ENCODE measurements around the gene LGALS3BP. TPM values are rescaled to one million over a fixed set of nuclear protein-coding genes. Genes with fewer than 3 reads are reported as not detected.
"Not testable (repeated sequence)": the region's sequence is repeated elsewhere in the genome, so short reads cannot be mapped to it uniquely, and the experiment has no call there.

LGALS3BP gene
- total RNA-seq, 1 experiment from 2014 or later = 747 TPM

DNA sequence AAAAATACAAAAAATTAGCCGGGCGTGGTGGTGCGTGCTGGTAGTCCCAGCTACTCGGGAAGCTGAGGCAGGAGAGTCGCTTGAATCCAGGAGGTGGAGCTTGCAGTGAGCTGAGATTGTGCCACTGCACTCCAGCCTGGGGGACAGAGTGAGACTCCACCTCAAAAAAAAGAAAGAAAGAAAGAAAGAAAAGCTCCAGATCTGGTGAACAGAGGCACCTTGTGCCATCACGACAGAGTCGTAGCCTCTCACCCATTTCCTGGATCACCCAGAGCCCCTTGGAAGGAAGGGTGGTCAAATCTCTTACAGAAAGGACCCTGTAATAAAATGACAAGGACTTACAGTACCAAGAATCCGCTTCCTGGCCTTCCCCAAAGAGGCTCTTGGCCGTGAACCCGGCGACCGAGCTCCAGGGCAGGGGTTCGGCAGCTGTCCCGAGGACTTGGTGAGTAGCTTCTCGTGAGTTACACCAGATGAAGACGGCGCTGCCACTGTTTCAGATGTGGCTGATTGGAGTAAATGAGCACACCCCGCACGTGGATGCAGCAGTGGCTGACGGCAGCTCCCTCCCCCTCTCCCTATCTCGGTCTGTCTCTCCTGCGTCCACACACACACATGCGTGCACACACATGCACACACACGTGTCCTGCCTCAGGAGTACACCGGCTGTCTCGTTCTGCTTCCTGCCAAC lies 13.5 kb downstream of the LGALS3BP start:
- Mint-ChIP-seq H3K4me1 (ENCODE audit: low read depth, unreplicated experiment) (peaks cover 19% of the 10 kb centered on the region), H3K27ac (ENCODE audit: unreplicated experiment) (peak overlapping the region; percentile 21), H3K9me3 (ENCODE audit: low read depth, unreplicated experiment) (no peaks in the 10 kb centered on the region), H3K4me3 (ENCODE audit: low read depth, unreplicated experiment) (no peak overlapping the region), H3K27me3 (ENCODE audit: unreplicated experiment) (no peaks in the 10 kb centered on the region), H3K36me3 (ENCODE audit: insufficient read depth, unreplicated experiment) (peaks cover 75% of the 10 kb centered on the region)
- intact Hi-C loops (cut with micrococcal nuclease; ENCODE audit: unreplicated experiment) = no loop called here
- BruUV-seq (replicated peaks) = no TSS peak
- DNase-seq = no peak
- CTCF ChIA-PET = no interaction called here
- TF ChIP-seq, protein P1, sequence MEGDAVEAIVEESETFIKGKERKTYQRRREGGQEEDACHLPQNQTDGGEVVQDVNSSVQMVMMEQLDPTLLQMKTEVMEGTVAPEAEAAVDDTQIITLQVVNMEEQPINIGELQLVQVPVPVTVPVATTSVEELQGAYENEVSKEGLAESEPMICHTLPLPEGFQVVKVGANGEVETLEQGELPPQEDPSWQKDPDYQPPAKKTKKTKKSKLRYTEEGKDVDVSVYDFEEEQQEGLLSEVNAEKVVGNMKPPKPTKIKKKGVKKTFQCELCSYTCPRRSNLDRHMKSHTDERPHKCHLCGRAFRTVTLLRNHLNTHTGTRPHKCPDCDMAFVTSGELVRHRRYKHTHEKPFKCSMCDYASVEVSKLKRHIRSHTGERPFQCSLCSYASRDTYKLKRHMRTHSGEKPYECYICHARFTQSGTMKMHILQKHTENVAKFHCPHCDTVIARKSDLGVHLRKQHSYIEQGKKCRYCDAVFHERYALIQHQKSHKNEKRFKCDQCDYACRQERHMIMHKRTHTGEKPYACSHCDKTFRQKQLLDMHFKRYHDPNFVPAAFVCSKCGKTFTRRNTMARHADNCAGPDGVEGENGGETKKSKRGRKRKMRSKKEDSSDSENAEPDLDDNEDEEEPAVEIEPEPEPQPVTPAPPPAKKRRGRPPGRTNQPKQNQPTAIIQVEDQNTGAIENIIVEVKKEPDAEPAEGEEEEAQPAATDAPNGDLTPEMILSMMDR (IDR thresholded peaks at IDR 0.05; ENCODE audit: unreplicated experiment) = no peak

DNA sequence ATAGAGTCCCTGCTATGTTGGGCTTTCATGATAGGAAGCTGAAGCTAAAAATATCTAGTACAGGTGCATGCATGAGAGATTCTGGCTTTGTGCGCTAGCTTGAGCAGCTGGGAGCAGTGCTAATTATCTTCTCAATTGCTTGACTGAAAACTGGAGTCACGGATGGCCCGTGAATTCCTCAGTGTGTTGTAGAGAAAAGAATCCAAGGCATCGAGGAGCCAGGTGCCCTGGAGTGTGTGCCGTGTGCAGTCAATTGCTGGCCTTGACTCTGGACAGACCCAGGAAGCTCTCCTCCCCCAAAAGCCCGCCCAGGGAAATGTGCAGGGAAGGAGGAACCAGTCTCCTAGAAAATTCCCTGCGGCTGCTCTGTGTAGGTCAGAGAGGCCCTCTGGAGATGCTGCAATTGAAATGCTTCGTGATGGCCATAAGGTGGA lies 14.2 kb downstream of the LGALS3BP start:
- intact Hi-C loops (cut with micrococcal nuclease; ENCODE audit: unreplicated experiment) = no loop called here
- DNase-seq = no peak
- CTCF ChIA-PET = no interaction called here
- H3K4me3 Mint-ChIP-seq (ENCODE audit: low read depth, unreplicated experiment) = no peak overlapping the region
- H3K9me3 Mint-ChIP-seq (ENCODE audit: low read depth, unreplicated experiment) = no peaks in the 10 kb centered on the region
- no peak overlapping the region for H3K27ac Mint-ChIP-seq (ENCODE audit: unreplicated experiment)
- H3K27me3 Mint-ChIP-seq (ENCODE audit: unreplicated experiment) = no peaks in the 10 kb centered on the region
- BruUV-seq (replicated peaks) = no TSS peak
- H3K4me1 Mint-ChIP-seq (ENCODE audit: low read depth, unreplicated experiment) = peaks cover 12% of the 10 kb centered on the region
- TF ChIP-seq, protein P1 (IDR thresholded peaks at IDR 0.05; ENCODE audit: unreplicated experiment) = no peak
- peaks cover 67% of the 10 kb centered on the region for H3K36me3 Mint-ChIP-seq (ENCODE audit: insufficient read depth, unreplicated experiment)

DNA sequence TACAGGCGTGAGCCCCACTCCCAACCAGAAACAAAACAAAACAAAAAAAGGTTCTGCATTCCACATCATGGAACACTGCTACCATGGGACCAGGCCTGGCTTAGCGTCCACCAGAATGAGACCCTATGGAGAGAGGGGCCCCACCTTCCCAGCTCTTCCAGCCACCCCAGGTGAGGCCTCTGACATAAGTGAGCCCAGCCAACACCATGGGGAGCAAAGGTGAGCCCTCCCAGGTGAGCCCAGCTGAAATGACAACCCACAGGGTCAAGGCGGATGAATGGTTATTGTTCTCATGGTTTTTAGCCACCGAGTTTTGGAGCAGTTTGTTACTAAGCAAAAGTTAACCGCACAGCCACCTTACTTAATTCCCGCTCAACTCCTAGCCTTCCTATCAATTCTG lies 16.3 kb downstream of the LGALS3BP start:
- Mint-ChIP-seq H3K9me3 (ENCODE audit: low read depth, unreplicated experiment) (no peaks in the 10 kb centered on the region), H3K36me3 (ENCODE audit: insufficient read depth, unreplicated experiment) (peaks cover 53% of the 10 kb centered on the region), H3K4me3 (ENCODE audit: low read depth, unreplicated experiment) (no peak overlapping the region), H3K27ac (ENCODE audit: unreplicated experiment) (peak overlapping the region; percentile 58), H3K27me3 (ENCODE audit: unreplicated experiment) (no peaks in the 10 kb centered on the region), H3K4me1 (ENCODE audit: low read depth, unreplicated experiment) (peaks cover 16% of the 10 kb centered on the region)
- CTCF ChIA-PET = interaction anchor here (1.5 kb wide), 1 partner anchor 97 kb away, joined by 3 read pairs; no protein-coding TSS in a partner anchor
- no TSS peak for BruUV-seq (replicated peaks)
- intact Hi-C loops (cut with micrococcal nuclease; ENCODE audit: unreplicated experiment) = no loop called here
- TF ChIP-seq, protein P1 (IDR thresholded peaks at IDR 0.05; ENCODE audit: unreplicated experiment) = no peak
- no peak for DNase-seq

DNA sequence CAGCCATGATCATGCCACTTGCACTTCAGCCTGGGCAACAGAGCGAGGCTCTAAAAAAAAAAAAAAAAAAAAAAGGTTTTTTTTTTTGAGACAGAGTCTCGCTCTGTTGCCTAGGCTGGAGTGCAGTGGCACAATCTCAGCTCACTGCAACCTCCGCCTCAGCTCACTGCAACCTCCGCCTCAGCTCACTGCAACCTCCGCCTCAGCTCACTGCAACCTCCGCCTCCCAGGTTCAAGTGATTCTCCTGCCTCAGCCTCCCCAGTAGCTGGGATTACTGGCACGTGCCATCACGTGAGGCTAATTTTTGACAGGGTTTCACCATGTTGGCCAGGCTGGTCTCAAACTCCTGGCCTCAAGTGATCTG lies 16.8 kb downstream of the LGALS3BP start:
- peaks cover 17% of the 10 kb centered on the region for H3K4me1 Mint-ChIP-seq (ENCODE audit: low read depth, unreplicated experiment)
- peaks cover 48% of the 10 kb centered on the region for H3K36me3 Mint-ChIP-seq (ENCODE audit: insufficient read depth, unreplicated experiment)
- CTCF ChIA-PET = interaction anchor here (1.0 to 1.5 kb wide), 3 partner anchors 91 to 110 kb away, joined by 3 to 6 read pairs (median 3); no protein-coding TSS in a partner anchor
- H3K27ac Mint-ChIP-seq (ENCODE audit: unreplicated experiment) = peak overlapping the region; percentile 58
- intact Hi-C loops (cut with micrococcal nuclease; ENCODE audit: unreplicated experiment); DNase-seq; H3K27me3 Mint-ChIP-seq (ENCODE audit: unreplicated experiment); H3K9me3 Mint-ChIP-seq (ENCODE audit: low read depth, unreplicated experiment); H3K4me3 Mint-ChIP-seq (ENCODE audit: low read depth, unreplicated experiment); BruUV-seq (replicated peaks): not testable (repeated sequence)
